D721Med (cell line): Measurements from ENCODE around the gene ATP8A2.

Experiments
- DNase-seq: peaks from one replicate; pipeline ENCODE4 v3.0.0; 2011; ENCODE audit warnings: low spot score; ENCODE audit not compliant: insufficient read length
- FAIRE-seq: peaks from 2 replicates; lab custom pipeline; 2011; peaks lifted over from hg19 to GRCh38; lab: Jason Lieb, UNC
- CTCF ChIP-seq: IDR thresholded peaks from 2 replicates; pipeline ENCODE4 v1.5.1; 2012; ENCODE audit warnings: mild to moderate bottlenecking, control low read depth; ENCODE audit not compliant: insufficient read depth; ENCODE audit errors: missing control alignments

The ATP8A2 gene

GRCh38 chr13:25775275-25775674 lies 403.5 kb downstream of the ATP8A2 start:
- FAIRE-seq = no peak
- no peak for DNase-seq
- no peak for TF ChIP-seq CTCF

- DNase-seq (no peak), FAIRE-seq (no peak)
- TF ChIP-seq CTCF = no peak
Observed at GRCh38 chr13:25775986-25776385, 404.2 kb downstream of the ATP8A2 start.

- FAIRE-seq (no peak), DNase-seq (no peak)
- no peak for TF ChIP-seq CTCF
Observed at GRCh38 chr13:25776722-25777121, 404.9 kb downstream of the ATP8A2 start.

- TF ChIP-seq CTCF = no peak
- DNase-seq (no peak), FAIRE-seq (no peak)
Observed at GRCh38 chr13:25777509-25777908, 405.7 kb downstream of the ATP8A2 start.

- TF ChIP-seq CTCF = no peak
- FAIRE-seq (no peak), DNase-seq (no peak)
Observed at GRCh38 chr13:25778365-25778764, 406.6 kb downstream of the ATP8A2 start.

- no peak for DNase-seq
- TF ChIP-seq CTCF = no peak
- no peak for FAIRE-seq
Observed at GRCh38 chr13:25778808-25779305, 407.1 kb downstream of the ATP8A2 start.

- DNase-seq = no peak
- no peak for FAIRE-seq
- TF ChIP-seq CTCF = no peak
Observed at GRCh38 chr13:25783076-25783475, 411.3 kb downstream of the ATP8A2 start.
